Mammary epithelial cell (primary cell): ENCODE measurements around the gene ZNF277.

Experiments
- EZH2 ChIP-seq: IDR thresholded peaks from 2 replicates; pipeline ENCODE4 v1.6.1; 2012; ENCODE audit warnings: low read length, inconsistent platforms, borderline replicate concordance
- TF ChIP-seq, protein P1 (sequence below), 2 donors: IDR thresholded peaks in 1 of 2; conservative IDR thresholded peaks in 1 of 2; 2 replicates each; pipeline ENCODE4 v1.5.1; 2011 to 2012; ENCODE audit warnings: inconsistent platforms in 2 of 2, low read length in 2 of 2, mild to moderate bottlenecking in 2 of 2, control low read depth in 1 of 2, low read depth in 1 of 2; ENCODE audit not compliant: insufficient read depth in 1 of 2; ENCODE audit errors: extremely low read depth in 1 of 2

DNA sequence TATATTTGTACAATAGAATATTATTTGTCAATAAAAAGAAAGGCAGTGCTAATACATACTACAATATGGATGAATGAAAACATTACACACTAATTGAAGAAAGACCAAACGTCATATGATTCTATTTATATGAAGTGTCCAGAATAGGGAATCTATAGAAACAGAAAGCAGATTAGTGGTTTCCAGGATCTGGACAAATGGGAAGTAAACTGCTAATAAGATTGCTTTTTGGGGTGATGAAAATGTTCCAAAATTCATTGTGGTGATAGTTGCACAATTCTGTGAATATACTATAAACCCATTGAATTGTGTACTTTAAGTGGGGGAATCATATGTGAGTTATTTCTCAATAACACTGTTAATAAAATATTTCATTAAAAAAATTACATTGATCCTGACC lies 165.6 kb downstream of the ZNF277 start:
- TF ChIP-seq, protein P1, sequence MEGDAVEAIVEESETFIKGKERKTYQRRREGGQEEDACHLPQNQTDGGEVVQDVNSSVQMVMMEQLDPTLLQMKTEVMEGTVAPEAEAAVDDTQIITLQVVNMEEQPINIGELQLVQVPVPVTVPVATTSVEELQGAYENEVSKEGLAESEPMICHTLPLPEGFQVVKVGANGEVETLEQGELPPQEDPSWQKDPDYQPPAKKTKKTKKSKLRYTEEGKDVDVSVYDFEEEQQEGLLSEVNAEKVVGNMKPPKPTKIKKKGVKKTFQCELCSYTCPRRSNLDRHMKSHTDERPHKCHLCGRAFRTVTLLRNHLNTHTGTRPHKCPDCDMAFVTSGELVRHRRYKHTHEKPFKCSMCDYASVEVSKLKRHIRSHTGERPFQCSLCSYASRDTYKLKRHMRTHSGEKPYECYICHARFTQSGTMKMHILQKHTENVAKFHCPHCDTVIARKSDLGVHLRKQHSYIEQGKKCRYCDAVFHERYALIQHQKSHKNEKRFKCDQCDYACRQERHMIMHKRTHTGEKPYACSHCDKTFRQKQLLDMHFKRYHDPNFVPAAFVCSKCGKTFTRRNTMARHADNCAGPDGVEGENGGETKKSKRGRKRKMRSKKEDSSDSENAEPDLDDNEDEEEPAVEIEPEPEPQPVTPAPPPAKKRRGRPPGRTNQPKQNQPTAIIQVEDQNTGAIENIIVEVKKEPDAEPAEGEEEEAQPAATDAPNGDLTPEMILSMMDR (conservative IDR thresholded peaks at IDR 0.05 in 1 of 2, IDR thresholded peaks at IDR 0.05 in 1 of 2; ENCODE audit: extremely low read depth in 1 of 2, insufficient read depth in 1 of 2, low read depth in 1 of 2, low read length in 2 of 2), result no peak
- TF ChIP-seq EZH2, result no peak
